ENCODE results near the gene FDPS.
A peak's percentile ranks its signal among the peaks of the same experiment; 100 is the strongest.

The FDPS gene

GRCh38 chr1:155294520-155295182 lies 14.0 kb upstream of the FDPS start:
- DNase-seq (no peak), ATAC-seq (replicated peaks) (no peak)
- peaks cover 2% of the 10 kb centered on the region for H3K36me3 Mint-ChIP-seq (ENCODE audit: insufficient read depth)
- peak overlapping the region in 1 of 2 donors; percentile 12 for H3K4me3 Mint-ChIP-seq
- peaks cover 40 to 64% of the 10 kb centered on the region in 2 donors for H3K27me3 Mint-ChIP-seq
- no peaks in the 10 kb centered on the region for H3K9me3 Mint-ChIP-seq
- H3K27ac Mint-ChIP-seq, result no peak overlapping the region
- H3K4me1 Mint-ChIP-seq (ENCODE audit: low read depth in 2 of 2), result peaks cover 0 to 5% of the 10 kb centered on the region in 2 donors

GRCh38 chr1:155295183-155295941 lies 13.3 kb upstream of the FDPS start:
- ATAC-seq (replicated peaks), result no peak
- H3K9me3 Mint-ChIP-seq, result no peaks in the 10 kb centered on the region
- H3K27ac Mint-ChIP-seq, result no peak overlapping the region

GRCh38 chr1:155295942-155296267 lies 12.8 kb upstream of the FDPS start:
- Mint-ChIP-seq H3K27ac (no peak overlapping the region), H3K4me1 (ENCODE audit: low read depth in 2 of 2) (peaks cover 0 to 5% of the 10 kb centered on the region in 2 donors), H3K9me3 (no peaks in the 10 kb centered on the region), H3K4me3 (peak overlapping the region in 1 of 2 donors; percentile 34), H3K36me3 (ENCODE audit: insufficient read depth) (no peaks in the 10 kb centered on the region), H3K27me3 (peaks cover 40 to 54% of the 10 kb centered on the region in 2 donors)
- no peak for ATAC-seq (replicated peaks)
- no peak for DNase-seq

More at GRCh38 chr1:155295183-155295941, 13.3 kb upstream of the FDPS start:
- Mint-ChIP-seq H3K4me1 (ENCODE audit: low read depth in 2 of 2) (peaks cover 0 to 5% of the 10 kb centered on the region in 2 donors), H3K27me3 (peaks cover 40 to 57% of the 10 kb centered on the region in 2 donors), H3K4me3 (no peak overlapping the region), H3K36me3 (ENCODE audit: insufficient read depth) (peaks cover 2% of the 10 kb centered on the region)
- DNase-seq, result no peak

DNA sequence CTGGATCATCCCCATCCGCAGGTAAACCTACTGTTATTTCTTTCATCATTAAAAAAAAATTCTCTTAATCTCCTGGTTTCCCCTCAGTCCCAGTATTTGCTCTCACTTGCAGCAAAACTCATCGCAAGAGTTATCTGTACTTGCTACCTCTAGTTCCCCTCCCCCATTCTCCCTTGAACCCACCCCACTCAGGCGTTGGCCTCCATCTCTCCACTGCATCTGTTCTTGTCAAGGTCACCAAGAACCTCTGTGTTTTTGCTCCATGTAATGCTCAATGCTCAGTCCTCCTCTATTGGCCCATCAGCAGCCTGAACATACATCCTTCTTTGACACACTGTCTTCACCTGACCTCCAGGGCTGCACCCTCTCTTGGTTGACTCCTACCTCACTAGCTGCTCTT lies 12.0 kb upstream of the FDPS start:
- Mint-ChIP-seq H3K27me3 (peaks cover 40 to 49% of the 10 kb centered on the region in 2 donors), H3K9me3 (no peaks in the 10 kb centered on the region), H3K4me1 (ENCODE audit: low read depth in 2 of 2) (peaks cover 0 to 5% of the 10 kb centered on the region in 2 donors), H3K36me3 (ENCODE audit: insufficient read depth) (no peaks in the 10 kb centered on the region), H3K4me3 (no peak overlapping the region), H3K27ac (no peak overlapping the region)
- ATAC-seq (replicated peaks) (no peak), DNase-seq (no peak)

- no peaks in the 10 kb centered on the region for H3K9me3 Mint-ChIP-seq
- peak overlapping the region in 1 of 2 donors; percentile 9 for H3K27ac Mint-ChIP-seq
- peaks cover 40 to 46% of the 10 kb centered on the region in 2 donors for H3K27me3 Mint-ChIP-seq
- no peaks in the 10 kb centered on the region for H3K36me3 Mint-ChIP-seq (ENCODE audit: insufficient read depth)
- no peak for ATAC-seq (replicated peaks)
- no peak overlapping the region for H3K4me3 Mint-ChIP-seq
- no peak for DNase-seq
- peaks cover 0 to 5% of the 10 kb centered on the region in 2 donors for H3K4me1 Mint-ChIP-seq (ENCODE audit: low read depth in 2 of 2)
These were observed 11.3 kb upstream of the FDPS start for GRCh38 chr1:155297384-155297783.

DNA sequence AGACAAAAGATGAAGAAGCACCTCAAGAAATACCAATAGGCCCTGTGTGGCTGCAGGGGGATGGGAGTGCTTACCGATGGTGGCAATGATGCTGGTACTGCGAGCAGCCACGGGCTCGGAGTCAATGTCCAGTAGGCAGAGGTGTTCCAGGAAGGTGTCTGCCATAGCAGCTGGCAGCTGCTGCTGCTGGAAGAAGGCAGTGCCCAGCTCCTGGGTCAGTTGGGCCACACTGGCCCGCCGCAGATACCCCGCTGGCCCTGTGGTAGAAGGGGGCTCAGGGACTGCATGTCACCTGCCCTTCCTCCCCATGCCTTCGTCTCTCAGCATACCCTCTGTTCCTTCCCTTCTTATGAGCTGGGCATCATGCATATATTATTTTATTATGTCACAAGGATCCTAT lies 8.6 kb upstream of the FDPS start:
- no peak for DNase-seq
- Mint-ChIP-seq H3K36me3 (ENCODE audit: insufficient read depth) (no peaks in the 10 kb centered on the region), H3K27ac (no peak overlapping the region), H3K4me3 (no peak overlapping the region), H3K9me3 (no peaks in the 10 kb centered on the region), H3K27me3 (peaks cover 31 to 32% of the 10 kb centered on the region in 2 donors), H3K4me1 (ENCODE audit: low read depth in 2 of 2) (no peaks in the 10 kb centered on the region)
- no peak for ATAC-seq (replicated peaks)

DNA sequence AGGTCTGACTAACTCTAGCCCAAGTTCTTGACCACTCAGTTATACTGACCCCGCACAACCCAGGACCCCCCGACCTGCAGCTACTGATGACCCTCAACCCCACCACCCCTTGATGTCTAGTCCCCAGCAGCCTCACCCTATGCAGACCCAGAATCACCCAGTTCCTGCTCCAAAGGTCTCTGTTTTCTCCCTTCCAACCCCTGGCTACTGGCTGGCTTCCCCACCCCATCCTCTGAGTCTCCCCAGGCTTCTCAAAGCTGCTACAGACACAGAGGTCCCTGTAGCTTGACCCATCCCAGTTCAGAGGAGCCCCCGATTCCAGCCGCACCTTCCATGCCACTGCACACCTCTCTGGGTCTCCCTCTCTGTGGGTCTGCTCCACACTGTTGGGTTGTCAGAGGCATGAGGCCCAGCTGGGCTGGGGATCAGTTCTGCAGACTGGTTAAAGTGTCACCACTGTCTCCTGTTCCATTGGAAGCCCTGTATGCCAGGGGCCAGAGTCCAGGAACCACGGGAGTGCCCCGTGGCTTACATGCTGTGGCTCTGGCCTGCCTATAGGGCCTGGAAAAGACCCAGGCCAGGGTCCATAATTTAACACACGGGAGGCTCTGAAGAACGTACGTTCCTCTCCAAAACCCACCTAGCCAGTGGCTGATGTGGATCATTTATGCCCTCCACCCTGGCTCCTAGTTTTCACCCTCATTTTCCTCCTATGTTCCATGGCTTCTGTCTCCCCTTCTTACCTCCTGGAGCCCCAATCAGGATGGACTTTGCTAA lies 7.9 kb upstream of the FDPS start:
- H3K27ac Mint-ChIP-seq, result no peak overlapping the region
- H3K9me3 Mint-ChIP-seq, result no peaks in the 10 kb centered on the region
- DNase-seq (no peak), ATAC-seq (replicated peaks) (no peak)
- no peak overlapping the region for H3K4me3 Mint-ChIP-seq
- peaks cover 24 to 28% of the 10 kb centered on the region in 2 donors for H3K27me3 Mint-ChIP-seq
- H3K4me1 Mint-ChIP-seq (ENCODE audit: low read depth in 2 of 2), result no peaks in the 10 kb centered on the region
- H3K36me3 Mint-ChIP-seq (ENCODE audit: insufficient read depth), result no peaks in the 10 kb centered on the region

GRCh38 chr1:155301342-155301841 lies 7.3 kb upstream of the FDPS start, which contains the start of gene PKLR:
PKLR (minus strand) TSS chr1:155301438; CDS start chr1:155301395, 43 bp downstream.
- ATAC-seq (replicated peaks) (no peak), DNase-seq (no peak)
- Mint-ChIP-seq H3K9me3 (no peaks in the 10 kb centered on the region), H3K27me3 (peaks cover 17 to 22% of the 10 kb centered on the region in 2 donors), H3K27ac (no peak within 1 kb of the TSS), H3K4me1 (ENCODE audit: low read depth in 2 of 2) (no peaks in the 10 kb centered on the region), H3K4me3 (no peak within 1 kb of the TSS), H3K36me3 (ENCODE audit: insufficient read depth) (no peaks in the 10 kb centered on the region)

GRCh38 chr1:155304558-155305063 lies 4.1 kb upstream of the FDPS start:
- no peaks in the 10 kb centered on the region for H3K9me3 Mint-ChIP-seq
- DNase-seq (no peak), ATAC-seq (replicated peaks) (no peak)
- no peaks in the 10 kb centered on the region for H3K27me3 Mint-ChIP-seq
- H3K4me1 Mint-ChIP-seq (ENCODE audit: low read depth in 2 of 2), result peaks cover 10 to 13% of the 10 kb centered on the region in 2 donors
- H3K4me3 Mint-ChIP-seq, result no peak overlapping the region
- H3K27ac Mint-ChIP-seq, result no peak overlapping the region
- peaks cover 13% of the 10 kb centered on the region for H3K36me3 Mint-ChIP-seq (ENCODE audit: insufficient read depth)

DNA sequence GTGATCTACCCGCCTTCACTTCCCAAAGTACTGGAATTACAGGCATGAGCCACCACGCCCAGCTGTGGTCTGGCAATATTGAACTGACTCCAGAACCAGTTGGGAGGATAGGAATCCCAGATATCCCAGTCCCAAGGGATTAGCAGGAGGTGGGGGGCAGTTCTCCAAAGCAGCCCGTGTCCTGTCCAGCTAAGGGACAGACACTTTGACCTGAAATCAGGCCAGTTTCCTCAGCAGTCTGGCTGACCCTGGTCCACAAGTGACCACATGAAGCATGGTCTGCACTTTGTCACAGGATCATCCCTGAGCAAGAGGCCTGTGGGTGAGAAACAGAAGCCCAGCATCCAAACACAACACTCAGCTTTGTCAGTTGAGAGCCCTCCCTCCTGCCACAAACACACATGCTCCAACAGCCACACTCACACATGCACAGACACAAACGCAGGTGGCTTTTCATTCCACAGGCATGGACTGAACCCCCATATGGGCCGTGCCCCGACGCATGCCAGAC lies 2.7 kb upstream of the FDPS start:
- no peak overlapping the region for H3K4me3 Mint-ChIP-seq
- H3K27me3 Mint-ChIP-seq, result no peaks in the 10 kb centered on the region
- H3K9me3 Mint-ChIP-seq, result no peaks in the 10 kb centered on the region
- DNase-seq (no peak), ATAC-seq (replicated peaks) (no peak)
- H3K4me1 Mint-ChIP-seq (ENCODE audit: low read depth in 2 of 2), result peaks cover 17% of the 10 kb centered on the region in 2 donors
- H3K27ac Mint-ChIP-seq, result no peak overlapping the region
- H3K36me3 Mint-ChIP-seq (ENCODE audit: insufficient read depth), result peaks cover 13% of the 10 kb centered on the region

- no peaks in the 10 kb centered on the region for H3K27me3 Mint-ChIP-seq
- H3K4me1 Mint-ChIP-seq (ENCODE audit: low read depth in 2 of 2), result peaks cover 23 to 28% of the 10 kb centered on the region in 2 donors
- H3K27ac Mint-ChIP-seq, result peak overlapping the region; percentile 97
- peaks cover 17% of the 10 kb centered on the region for H3K36me3 Mint-ChIP-seq (ENCODE audit: insufficient read depth)
- peak overlapping the region in 1 of 2 donors; percentile 95 for H3K4me3 Mint-ChIP-seq
- DNase-seq, result no peak
- no peaks in the 10 kb centered on the region for H3K9me3 Mint-ChIP-seq
- ATAC-seq (replicated peaks), result no peak
These were observed 1.4 kb upstream of the FDPS start for GRCh38 chr1:155307247-155307740.

DNA sequence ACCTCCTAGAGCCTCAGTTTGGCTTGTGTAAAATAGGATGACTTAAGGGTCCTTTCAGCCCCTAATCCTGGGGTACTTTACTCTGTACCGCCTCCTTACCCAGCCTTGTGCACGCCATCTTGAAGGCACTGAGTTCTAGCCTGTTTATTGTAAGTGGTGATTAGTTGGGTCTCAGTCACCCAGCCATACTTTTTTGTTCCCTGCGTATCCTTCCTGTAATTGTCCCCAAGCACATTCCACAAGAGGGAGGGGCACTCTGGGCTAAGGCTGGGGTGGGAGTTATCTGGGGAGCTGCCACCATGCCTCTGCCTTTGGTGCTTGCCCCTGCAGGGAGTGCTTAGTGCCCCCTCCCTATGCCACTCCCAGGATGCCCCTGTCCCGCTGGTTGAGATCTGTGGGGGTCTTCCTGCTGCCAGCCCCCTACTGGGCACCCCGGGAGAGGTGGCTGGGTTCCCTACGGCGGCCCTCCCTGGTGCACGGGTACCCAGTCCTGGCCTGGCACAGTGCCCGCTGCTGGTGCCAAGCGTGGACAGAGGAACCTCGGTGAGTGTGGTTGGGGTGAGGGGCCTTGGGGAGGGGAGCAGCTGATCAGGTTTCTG lies 856 bp downstream of the FDPS start:
- Mint-ChIP-seq H3K36me3 (ENCODE audit: insufficient read depth) (peaks cover 23% of the 10 kb centered on the region), H3K4me1 (ENCODE audit: low read depth in 2 of 2) (peaks cover 26 to 35% of the 10 kb centered on the region in 2 donors), H3K27me3 (no peaks in the 10 kb centered on the region), H3K27ac (peak overlapping the region; percentile 97), H3K4me3 (peak overlapping the region; percentile 94 to 95), H3K9me3 (no peaks in the 10 kb centered on the region)
- no peak for ATAC-seq (replicated peaks)
- no peak for DNase-seq

All from effector memory CD8-positive, alpha-beta T cell (primary cell).